Occipital lobe (tissue), 2 donors: Measurements from ENCODE around the gene CD93. TPM values are rescaled to one million over a fixed set of nuclear protein-coding genes. Genes with fewer than 3 reads are reported as not detected.

Source experiments
- DNase-seq: peaks from one replicate; lab custom pipeline; 2025; lab: John Stamatoyannopoulos, UW
- total RNA-seq: library from RNA; depleted of rRNA; stranded (reverse); fragments of >200 nt; gene quantifications from one replicate; pipeline ENCODE4 v1.2.3, GENCODE V29; 2014

The CD93 gene
- total RNA-seq, 1 donor from 2014 or later, result 13.6 TPM

DNA sequence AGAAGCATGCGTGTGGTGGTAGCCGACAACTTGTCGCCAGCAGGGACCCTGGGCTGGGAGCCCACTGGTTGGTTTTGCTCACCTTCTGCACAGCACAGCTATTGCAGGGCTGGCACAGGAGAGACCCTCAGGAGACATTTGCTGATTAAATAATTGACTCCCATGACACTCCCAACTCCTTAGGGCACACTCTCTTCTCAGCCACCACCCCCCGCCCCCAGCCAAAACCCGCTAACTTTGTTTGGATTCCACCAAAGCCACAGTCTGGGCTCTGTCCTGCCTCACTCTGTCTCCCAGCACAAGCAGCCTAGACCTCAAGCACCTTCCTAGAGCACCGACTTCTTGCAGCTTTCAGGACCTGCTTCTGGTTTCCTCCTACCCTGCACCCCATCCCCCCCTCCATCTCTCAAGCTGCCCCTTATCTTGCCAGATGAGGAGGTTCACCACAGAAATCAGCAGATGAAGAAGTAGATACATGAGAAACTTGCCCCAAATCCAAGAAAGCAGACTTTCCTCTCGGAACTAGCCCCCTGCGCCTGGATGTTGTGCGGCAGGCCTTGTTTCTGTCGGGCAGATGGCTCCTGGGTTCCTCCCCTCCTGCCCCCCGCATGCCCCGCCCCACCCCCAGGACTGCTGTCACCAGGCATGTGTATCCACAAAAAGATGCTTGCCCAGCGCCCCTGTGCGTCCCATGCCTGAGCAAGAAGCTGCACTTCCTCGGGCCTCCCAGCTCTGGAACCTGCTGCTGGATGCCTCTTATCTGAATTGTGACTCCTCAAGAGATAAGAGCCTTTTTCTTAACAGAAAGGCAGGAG lies 35.0 kb upstream of the CD93 start:
- no peak for DNase-seq

DNA sequence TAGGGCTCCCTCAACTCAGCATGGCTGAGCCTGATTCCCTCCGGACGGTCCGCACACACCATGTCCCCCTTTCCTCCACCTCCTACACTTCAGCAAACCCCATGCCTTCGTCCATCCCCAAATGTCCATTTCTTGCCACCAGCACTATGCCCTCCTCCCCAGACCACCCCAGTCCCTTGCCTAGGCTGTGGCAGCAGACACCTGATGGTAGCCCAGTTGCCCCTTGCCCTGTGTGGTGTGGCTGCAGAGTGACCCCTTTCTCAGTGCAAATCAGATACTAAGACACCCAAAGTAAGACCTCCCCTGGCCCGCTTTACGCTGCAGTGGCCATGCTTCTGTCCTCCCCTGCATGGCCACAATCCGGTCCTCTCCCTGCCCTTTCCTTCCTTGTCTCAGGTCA lies 34.1 kb upstream of the CD93 start:
- no peak for DNase-seq

DNA sequence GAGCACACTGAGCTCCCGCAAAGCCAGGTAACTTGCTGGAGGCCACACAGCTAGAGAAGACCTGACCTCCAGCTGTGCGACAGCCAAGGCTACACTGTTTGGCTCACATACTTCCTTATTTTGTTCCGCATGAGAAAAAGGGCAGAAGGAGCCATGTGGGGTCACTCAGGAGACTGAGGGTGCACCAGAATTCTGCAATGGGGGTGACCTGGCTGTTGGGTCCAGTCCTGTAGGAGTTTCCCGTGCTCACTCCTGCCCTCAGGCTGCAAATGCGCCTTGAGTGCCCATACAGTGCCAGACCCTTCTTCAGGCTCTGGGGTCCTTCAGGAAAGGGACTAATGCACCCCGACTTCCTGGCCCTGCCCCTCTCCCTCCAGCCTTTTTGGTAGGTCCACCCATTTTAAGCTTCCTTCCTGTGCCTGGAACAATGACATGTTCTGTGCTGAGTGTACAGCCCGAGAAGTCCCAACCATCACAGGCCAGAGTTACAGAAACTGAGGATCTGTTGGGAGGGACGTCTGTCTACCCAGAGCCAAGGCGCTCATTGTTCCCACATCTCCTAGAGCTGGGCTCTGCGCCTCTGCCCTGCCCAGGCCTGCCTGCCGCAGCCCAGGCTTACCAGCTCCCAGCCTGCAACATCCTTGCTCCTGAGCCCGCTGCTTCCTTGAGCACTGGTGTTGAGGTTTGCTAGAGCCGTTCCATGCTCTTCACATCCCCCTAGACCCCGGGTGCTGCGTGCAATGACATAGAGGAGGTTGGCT lies 33.5 kb upstream of the CD93 start:
- DNase-seq, result no peak

GRCh38 chr20:23118766-23119165 lies 32.6 kb upstream of the CD93 start:
- DNase-seq, result no peak

DNA sequence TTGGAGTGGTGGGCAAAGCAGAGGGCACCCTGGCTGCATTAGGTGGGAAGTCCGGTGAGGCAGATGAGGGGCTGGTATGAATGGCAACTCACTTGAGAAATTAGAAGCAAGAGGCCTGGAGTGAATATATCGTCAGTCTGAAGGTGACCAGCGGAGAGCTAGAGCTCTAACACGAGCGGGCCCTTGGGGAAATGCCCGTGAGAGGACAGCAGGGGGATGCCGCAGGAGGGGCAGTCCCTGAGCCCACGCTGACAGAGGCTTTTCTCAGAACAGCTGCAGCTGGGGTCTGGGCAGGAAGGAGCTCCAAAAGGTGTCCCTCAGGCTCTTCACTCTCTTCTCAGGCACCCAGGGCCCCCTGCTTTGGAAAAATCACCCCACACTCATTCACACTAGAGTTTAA lies 32.0 kb upstream of the CD93 start:
- DNase-seq, result no peak

GRCh38 chr20:23117738-23118137 lies 31.6 kb upstream of the CD93 start:
- no peak for DNase-seq

DNA sequence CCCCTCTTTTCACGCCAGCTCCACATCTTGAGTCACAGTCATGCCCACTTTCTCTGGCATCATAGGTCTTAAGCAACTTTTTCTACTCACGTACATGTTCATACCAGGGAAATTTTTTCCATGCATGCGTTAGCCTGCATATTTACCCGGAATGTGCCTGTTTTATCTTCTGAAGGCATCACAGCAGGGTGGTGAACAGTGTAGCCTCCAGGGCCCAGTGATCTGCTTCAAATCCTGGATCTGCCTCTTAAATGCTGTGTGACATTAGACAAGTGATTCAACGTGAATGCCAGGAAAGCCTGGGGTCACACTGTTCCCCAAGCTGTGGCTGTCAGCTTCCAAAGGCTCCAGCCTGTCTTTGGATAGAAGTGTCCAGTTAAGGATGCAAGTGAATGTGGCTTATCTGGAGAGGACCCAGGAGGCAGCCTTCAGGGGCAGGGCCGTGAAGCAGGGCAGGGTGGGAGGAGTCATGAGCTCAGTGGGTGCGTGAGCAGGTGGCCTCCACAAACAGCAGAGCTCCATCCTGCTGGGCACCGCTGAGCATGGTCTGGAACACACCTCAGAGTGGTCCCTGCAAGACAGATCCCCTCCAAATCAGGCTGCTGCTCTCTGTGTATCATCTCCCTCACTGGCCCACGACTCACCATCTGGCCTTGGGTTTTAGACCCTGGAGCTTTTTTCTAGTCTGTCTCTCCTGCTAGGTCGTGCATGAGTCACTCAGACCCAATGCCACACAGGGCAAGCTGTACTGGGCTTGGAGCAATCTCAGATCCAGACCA lies 30.4 kb upstream of the CD93 start:
- no peak for DNase-seq

DNA sequence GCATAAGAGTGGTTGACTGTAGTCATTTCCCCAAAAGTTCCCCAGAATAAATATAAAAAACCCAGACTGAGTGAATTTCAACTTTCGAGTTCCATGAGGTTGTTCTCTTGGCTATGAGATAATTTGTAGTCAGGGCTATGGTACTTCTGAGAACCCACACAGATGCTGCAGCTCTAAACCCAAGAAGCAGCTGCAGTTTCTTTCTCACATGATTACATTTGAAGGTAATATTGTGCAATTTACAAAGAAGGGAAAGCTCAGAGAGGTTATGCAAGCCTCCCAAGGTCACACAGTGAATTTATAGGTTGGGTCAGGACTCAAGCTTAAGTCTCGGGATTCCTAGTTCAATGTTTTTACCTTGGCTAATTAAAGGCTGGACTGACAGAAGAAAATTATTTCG lies 29.7 kb upstream of the CD93 start:
- no peak for DNase-seq

DNA sequence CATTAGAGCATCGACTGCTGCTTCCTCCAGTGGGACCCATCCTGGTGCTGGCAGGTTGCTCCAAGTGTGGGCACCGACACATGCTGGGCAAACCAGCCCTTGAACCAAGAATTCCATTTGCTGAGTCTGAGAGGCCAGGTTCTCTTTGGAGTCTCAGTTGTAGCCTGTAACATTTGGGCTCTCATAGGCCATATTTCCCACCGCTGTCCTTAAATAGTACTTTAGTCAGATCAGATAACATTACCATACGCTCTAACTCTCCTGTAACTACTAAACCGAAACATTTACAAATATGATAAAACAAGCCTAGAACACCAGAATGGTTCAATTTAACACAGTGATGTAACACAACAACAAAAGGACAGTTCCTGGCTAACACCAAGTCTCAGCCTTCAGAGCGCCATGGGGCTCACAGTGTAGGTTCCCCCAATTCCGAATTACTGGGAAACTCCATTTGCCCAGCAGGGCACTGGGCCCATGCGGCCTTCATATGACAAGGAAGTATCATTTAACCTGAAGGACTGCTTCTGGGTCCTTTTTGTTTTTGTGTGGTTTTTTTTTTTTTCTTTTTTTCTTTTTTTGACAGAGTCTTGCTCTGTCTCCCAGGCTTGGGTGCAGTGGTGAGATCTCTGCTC lies 28.4 kb upstream of the CD93 start:
- DNase-seq, result no peak

GRCh38 chr20:23114018-23114417 lies 27.9 kb upstream of the CD93 start:
- no peak for DNase-seq

- no peak for DNase-seq
These were observed 26.5 kb upstream of the CD93 start for GRCh38 chr20:23112595-23112994.

DNA sequence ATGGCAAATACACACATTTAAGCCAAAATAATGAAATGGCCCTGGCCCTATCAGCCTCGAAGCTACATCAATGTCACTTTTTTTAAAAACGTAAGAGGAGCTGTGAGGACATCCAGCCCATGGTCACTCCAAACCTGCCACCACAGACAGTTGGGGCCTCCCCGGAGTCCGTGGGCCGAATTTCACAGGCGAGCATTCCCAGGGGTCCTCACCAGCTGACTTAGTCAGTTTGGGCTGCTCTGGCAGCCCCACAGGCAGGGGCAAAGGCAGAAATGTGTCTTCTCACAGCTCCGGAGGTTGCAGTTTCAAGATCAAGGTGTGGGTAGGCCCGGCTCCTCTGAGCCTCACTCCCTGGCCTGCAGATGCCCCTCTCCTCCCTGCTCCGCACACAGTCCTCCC lies 25.8 kb upstream of the CD93 start:
- DNase-seq, result no peak

GRCh38 chr20:23111307-23111943 lies 25.3 kb upstream of the CD93 start:
- no peak for DNase-seq

- DNase-seq, result no peak
These were observed 22.7 kb upstream of the CD93 start for GRCh38 chr20:23108871-23109270.

DNA sequence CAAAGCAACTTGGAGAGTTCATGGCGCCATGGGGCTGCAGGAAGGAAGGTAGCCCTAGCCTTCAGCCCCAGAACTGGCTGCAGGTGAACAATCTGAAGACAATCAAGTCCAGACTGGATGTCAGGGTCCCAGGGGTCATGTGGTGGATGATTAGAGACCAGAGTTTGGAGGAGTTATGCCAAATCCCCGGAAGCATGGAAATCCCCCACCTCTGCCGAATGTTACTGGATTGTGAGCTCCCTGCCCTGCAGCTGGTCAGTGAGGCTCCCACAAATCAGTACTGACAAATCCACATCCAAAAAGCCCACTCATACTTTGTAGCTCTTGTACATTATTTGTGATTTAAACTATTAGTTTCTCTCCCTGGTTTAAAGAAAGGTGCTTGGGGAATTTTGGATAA lies 21.3 kb upstream of the CD93 start:
- no peak for DNase-seq

DNA sequence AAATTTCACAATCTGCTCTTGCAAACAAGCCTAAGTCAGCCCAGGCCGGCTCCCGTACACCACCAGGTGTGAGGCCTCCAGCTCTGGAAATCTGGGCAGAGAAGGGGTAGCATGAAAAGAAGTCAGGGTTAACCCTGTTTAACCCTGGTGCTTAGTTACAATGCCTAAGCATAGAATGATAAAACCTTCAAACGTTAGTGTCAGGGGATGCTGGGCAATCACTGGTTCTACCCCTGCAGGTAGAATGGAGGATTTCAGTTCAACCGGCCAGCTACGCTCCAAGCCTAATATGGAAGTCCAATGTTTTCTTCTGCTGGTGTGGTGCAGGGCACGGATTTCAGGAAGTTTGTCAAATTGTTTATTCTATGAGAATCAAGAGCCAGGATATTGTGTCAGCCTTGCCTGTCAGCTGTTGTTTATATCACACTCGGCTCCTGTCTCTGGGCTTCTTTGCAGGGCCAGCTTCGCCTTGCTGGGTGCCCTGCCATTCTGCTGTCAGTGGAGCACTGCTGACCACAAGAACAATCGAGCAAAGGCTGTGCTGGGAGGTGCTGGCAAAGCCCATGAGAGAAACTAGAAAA lies 20.2 kb upstream of the CD93 start:
- no peak for DNase-seq

DNA sequence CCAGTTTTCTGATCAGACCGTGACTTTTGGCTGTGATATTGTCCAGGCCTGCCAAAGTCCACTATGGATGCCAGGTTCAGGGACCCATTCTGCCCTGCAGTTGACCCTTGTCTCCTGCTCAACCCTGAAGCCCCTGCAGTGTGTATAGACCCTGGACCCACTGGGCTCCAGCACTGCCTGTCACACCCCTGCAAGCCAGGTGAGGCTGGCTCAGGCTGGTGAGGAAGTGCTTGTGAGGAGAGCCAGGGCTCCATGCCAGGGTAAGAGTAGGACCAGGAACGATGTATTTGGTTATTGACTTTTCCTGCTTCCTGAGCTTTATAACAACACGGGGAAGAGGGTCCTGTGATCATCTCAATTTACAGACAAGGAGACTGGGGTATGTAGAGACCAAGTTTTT lies 19.1 kb upstream of the CD93 start:
- no peak for DNase-seq

- DNase-seq, result no peak
These were observed 17.3 kb upstream of the CD93 start for GRCh38 chr20:23103284-23104018.

GRCh38 chr20:23101696-23102406 lies 15.7 kb upstream of the CD93 start:
- DNase-seq, result no peak

DNA sequence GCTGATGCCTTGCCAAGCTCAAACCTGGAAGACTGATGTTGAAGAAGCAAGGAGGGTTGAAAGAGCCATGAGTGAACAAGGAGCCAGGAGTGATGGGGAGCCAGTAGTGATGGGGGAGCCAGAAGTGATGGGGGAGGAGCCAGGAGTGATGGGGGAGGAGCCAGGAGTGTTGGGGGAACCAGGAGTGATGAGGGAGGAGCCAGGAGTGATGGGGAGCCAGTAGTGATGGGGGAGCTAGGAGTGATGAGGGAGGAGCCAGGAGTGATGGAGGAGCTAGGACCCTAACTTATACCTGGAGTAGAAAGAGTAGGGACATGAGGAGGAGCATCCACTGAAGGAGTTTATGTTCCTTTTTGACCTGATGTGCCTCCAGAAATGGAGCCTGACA lies 14.6 kb upstream of the CD93 start:
- no peak for DNase-seq
